ENCODE data around the gene LDAF1. TPM values are rescaled to one million over a fixed set of nuclear protein-coding genes. Genes with fewer than 3 reads are reported as not detected.

Gene LDAF1
- polyA plus RNA-seq, 12 donors = 17.1 to 511 (median 32.7) TPM

- no peak for DNase-seq
Observed at GRCh38 chr16:21228361-21228872, 69.9 kb downstream of the LDAF1 start.

Other genes starting within 250 kb of the LDAF1 start
- under 1 TPM in 10 of 12 donors, not detected in 2; 0.08 to 0.97 (median 0.41) TPM for gene DNAH3, start 7.8 kb upstream of the LDAF1 start, polyA plus RNA-seq (ENCODE audit: insufficient read length in 12 of 12)
- under 1 TPM in 9 of 12 donors, not detected in 3; 0.08 to 0.75 (median 0.27) TPM for gene ZP2, start 52.9 kb downstream of the LDAF1 start, polyA plus RNA-seq (ENCODE audit: insufficient read length in 12 of 12)
- gene ANKS4B, start 75.0 kb downstream of the LDAF1 start, polyA plus RNA-seq (ENCODE audit: insufficient read length in 12 of 12) = 1 to 10 TPM in 1 of 12 donors, under 1 TPM in 4, not detected in 7; 0.04 to 4.7 (median 0.04) TPM
- 1 to 10 TPM in 2 of 12 donors, under 1 TPM in 6, not detected in 4; 0.12 to 2.1 (median 0.49) TPM for gene CRYM, start 119.6 kb downstream of the LDAF1 start, polyA plus RNA-seq (ENCODE audit: insufficient read length in 12 of 12)

All from muscle of arm (tissue), 12 donors.